Stimulated activated CD8-positive, alpha-beta memory T cell treated with anti-CD3 and anti-CD28 coated beads, Interleukin-12 subunit alpha, Interleukin-12 subunit beta, amount 100 ng/mL, for 24 hours (primary cell): ENCODE measurements around the gene GOLGA2.
A peak's percentile ranks its signal among the peaks of the same experiment; 100 is the strongest.

ENCODE experiments used
- DNase-seq: peaks from one replicate; pipeline ENCODE4 v3.0.0-alpha.2; 2020; ENCODE audit errors: extremely low read depth

The GOLGA2 gene

GRCh38 chr9:128275198-128276007 is at the start of gene GOLGA2:
GOLGA2 (minus strand) TSS chr9:128276007; CDS start chr9:128275976, 31 bp downstream.
- DNase-seq: no peak

- DNase-seq: no peak
Measured at GRCh38 chr9:128324401-128324800, 48.6 kb upstream of the GOLGA2 start.

- no peak for DNase-seq
Measured at GRCh38 chr9:128323791-128324190, 48.0 kb upstream of the GOLGA2 start.

- DNase-seq: no peak
Measured at GRCh38 chr9:128323212-128323730, 47.5 kb upstream of the GOLGA2 start.

- DNase-seq: peak; percentile 89
Measured at GRCh38 chr9:128322404-128323211, 46.8 kb upstream of the GOLGA2 start, which contains the start of the genes COQ4 and TRUB2. COQ4 (plus strand) TSS chr9:128322839; CDS start chr9:128322859, 20 bp downstream. TRUB2 (minus strand) TSS chr9:128322447; CDS start chr9:128322408, 39 bp downstream.

GRCh38 chr9:128321879-128322403 is 46.1 kb upstream of the GOLGA2 start:
- no peak for DNase-seq

GRCh38 chr9:128321343-128321742 is 45.5 kb upstream of the GOLGA2 start:
- DNase-seq: no peak

GRCh38 chr9:128317629-128318028 is 41.8 kb upstream of the GOLGA2 start:
- no peak for DNase-seq

- DNase-seq: no peak
Measured at GRCh38 chr9:128316421-128316820, 40.6 kb upstream of the GOLGA2 start.

GRCh38 chr9:128314697-128315096 is 38.9 kb upstream of the GOLGA2 start:
- no peak for DNase-seq

- no peak for DNase-seq
Measured at GRCh38 chr9:128310461-128310860, 34.7 kb upstream of the GOLGA2 start.

GRCh38 chr9:128309551-128309950 is 33.7 kb upstream of the GOLGA2 start:
- DNase-seq: no peak

GRCh38 chr9:128304971-128305288 is 29.1 kb upstream of the GOLGA2 start:
- DNase-seq: no peak

- no peak for DNase-seq
Measured at GRCh38 chr9:128304136-128304970, 28.5 kb upstream of the GOLGA2 start.

GRCh38 chr9:128298535-128299482 is 23.0 kb upstream of the GOLGA2 start:
- no peak for DNase-seq

GRCh38 chr9:128297221-128297773 is 21.5 kb upstream of the GOLGA2 start:
- no peak for DNase-seq

GRCh38 chr9:128296340-128297220 is 20.8 kb upstream of the GOLGA2 start:
- no peak for DNase-seq

- DNase-seq: no peak
Measured at GRCh38 chr9:128294142-128294541, 18.3 kb upstream of the GOLGA2 start.

- no peak for DNase-seq
Measured at GRCh38 chr9:128293091-128293490, 17.3 kb upstream of the GOLGA2 start.
